A673 (cell line): ENCODE data around the gene NINJ2. TPM values are rescaled to one million over a fixed set of nuclear protein-coding genes. Genes with fewer than 3 reads are reported as not detected.

ENCODE experiments used
- BruUV-seq: library from RNA; stranded (reverse); fragments of 400-500 nt; replicated peaks from 2 replicates; lab custom pipeline; 2021; lab: Mats Ljungman, UMichigan
- CTCF ChIA-PET: fragments of 300-600 bp; sonication (Branson Sonifier 250); formaldehyde crosslinking; loops from one replicate; lab custom pipeline; 2022; ENCODE audit warnings: antibody characterized with exemption; lab: Charles Lee
- POLR2A ChIA-PET: fragments of 300-600 bp; sonication (Branson Sonifier 250); formaldehyde crosslinking; loops from one replicate; lab custom pipeline; 2022; ENCODE audit warnings: antibody characterized with exemption; ENCODE audit not compliant: low non-redundant PET; lab: Charles Lee
- DNase-seq: peaks from one replicate; pipeline ENCODE4 v3.0.0-alpha.2; 2015; ENCODE audit warnings: low spot score
- H3K27ac ChIP-seq: fragments of 200-600 bp; sonication (generic); 2 replicates; pipeline ENCODE4 v1.5.1; 2016; ENCODE audit warnings: mixed run types, low read depth, mild to moderate bottlenecking, mixed read lengths, antibody characterized with exemption, low read length; ENCODE audit not compliant: poor library complexity, severe bottlenecking
- H3K27me3 ChIP-seq: fragments of 200-600 bp; sonication (generic); replicated peaks from 2 replicates; pipeline ENCODE4 v1.6.1; 2017; ENCODE audit warnings: mixed run types, low read depth, mild to moderate bottlenecking, mixed read lengths, antibody characterized with exemption, low read length; ENCODE audit not compliant: insufficient read depth, poor library complexity
- H3K36me3 ChIP-seq: fragments of 200-600 bp; sonication (generic); 2 replicates; pipeline ENCODE4 v1.6.1; 2016; ENCODE audit warnings: mixed run types, mild to moderate bottlenecking, mixed read lengths, antibody characterized with exemption, low read length; ENCODE audit not compliant: insufficient read depth, poor library complexity, severe bottlenecking
- H3K4me1 ChIP-seq: fragments of 200-600 bp; sonication (generic); 2 replicates; pipeline ENCODE4 v1.6.1; 2017; ENCODE audit warnings: mixed run types, mild to moderate bottlenecking, mixed read lengths, antibody characterized with exemption, low read length; ENCODE audit not compliant: insufficient read depth, poor library complexity, severe bottlenecking
- H3K4me3 ChIP-seq: fragments of 200-600 bp; sonication (generic); 2 replicates; pipeline ENCODE4 v1.5.1; 2016; ENCODE audit warnings: low read depth, mixed run types, mild to moderate bottlenecking, mixed read lengths, low read length; ENCODE audit not compliant: poor library complexity, severe bottlenecking
- H3K9me3 ChIP-seq: fragments of 200-600 bp; sonication (generic); 2 replicates; pipeline ENCODE4 v1.6.1; 2016; ENCODE audit warnings: mixed run types, low read depth, mild to moderate bottlenecking, mixed read lengths, antibody characterized with exemption, low read length; ENCODE audit not compliant: poor library complexity, severe bottlenecking
- EZH2 ChIP-seq: fragments of 200-600 bp; sonication (generic); IDR thresholded peaks from 2 replicates; pipeline ENCODE4 v1.6.1; 2017; ENCODE audit warnings: borderline replicate concordance, low read depth, mild to moderate bottlenecking, mixed read lengths, antibody characterized with exemption, low read length; ENCODE audit not compliant: poor library complexity, severe bottlenecking
- intact Hi-C: fragments of 100-400 bp; cut with micrococcal nuclease; formaldehyde crosslinking; loops from one replicate; pipeline ENCODE4 v1.10.0; 2022; ENCODE audit not compliant: unreplicated experiment
- total RNA-seq: library from RNA; stranded (reverse); gene quantifications from 2 replicates; pipeline ENCODE4 v1.2.3, GENCODE V29; 2021
- TF ChIP-seq, protein P1 (sequence below): fragments of 300-800, 200-600 bp; sonication (generic); conservative IDR thresholded peaks from 2 replicates; pipeline ENCODE4 v1.5.1; 2017; ENCODE audit warnings: low read depth, mild to moderate bottlenecking, antibody characterized with exemption, low read length, moderate library complexity, mixed read lengths

Gene NINJ2
- total RNA-seq, 1 experiment from 2014 or later = not detected

DNA sequence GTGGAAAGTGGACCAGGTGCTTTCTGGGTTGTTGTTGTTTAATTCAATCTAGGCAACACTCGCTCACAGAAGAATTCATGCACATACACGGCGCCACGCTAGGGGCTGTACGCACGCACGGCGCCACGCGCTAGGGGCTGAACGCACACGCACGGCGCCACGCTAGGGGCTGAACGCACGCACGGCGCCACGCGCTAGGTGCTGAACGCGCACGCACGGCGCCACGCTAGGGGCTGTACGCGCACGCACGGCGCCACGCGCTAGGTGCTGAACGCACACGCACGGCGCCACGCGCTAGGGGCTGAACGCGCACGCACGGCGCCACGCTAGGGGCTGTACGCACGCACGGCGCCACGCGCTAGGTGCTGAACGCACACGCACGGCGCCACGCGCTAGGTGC is 54.3 kb downstream of the NINJ2 start:
- POLR2A ChIA-PET = no interaction called here
- CTCF ChIA-PET = no interaction called here
- no TSS peak for BruUV-seq
- Histone ChIP-seq H3K36me3 (no peaks in the 10 kb centered on the region), H3K27me3 (no peaks in the 10 kb centered on the region), H3K27ac (no peak overlapping the region), H3K9me3 (no peaks in the 10 kb centered on the region), H3K4me3 (no peak overlapping the region), H3K4me1 (no peaks in the 10 kb centered on the region)
- intact Hi-C loops = no loop called here
- TF ChIP-seq, protein P1, sequence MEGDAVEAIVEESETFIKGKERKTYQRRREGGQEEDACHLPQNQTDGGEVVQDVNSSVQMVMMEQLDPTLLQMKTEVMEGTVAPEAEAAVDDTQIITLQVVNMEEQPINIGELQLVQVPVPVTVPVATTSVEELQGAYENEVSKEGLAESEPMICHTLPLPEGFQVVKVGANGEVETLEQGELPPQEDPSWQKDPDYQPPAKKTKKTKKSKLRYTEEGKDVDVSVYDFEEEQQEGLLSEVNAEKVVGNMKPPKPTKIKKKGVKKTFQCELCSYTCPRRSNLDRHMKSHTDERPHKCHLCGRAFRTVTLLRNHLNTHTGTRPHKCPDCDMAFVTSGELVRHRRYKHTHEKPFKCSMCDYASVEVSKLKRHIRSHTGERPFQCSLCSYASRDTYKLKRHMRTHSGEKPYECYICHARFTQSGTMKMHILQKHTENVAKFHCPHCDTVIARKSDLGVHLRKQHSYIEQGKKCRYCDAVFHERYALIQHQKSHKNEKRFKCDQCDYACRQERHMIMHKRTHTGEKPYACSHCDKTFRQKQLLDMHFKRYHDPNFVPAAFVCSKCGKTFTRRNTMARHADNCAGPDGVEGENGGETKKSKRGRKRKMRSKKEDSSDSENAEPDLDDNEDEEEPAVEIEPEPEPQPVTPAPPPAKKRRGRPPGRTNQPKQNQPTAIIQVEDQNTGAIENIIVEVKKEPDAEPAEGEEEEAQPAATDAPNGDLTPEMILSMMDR = no peak
- TF ChIP-seq EZH2 = no peak
- DNase-seq = no peak

GRCh38 chr12:608413-608812 is 54.8 kb downstream of the NINJ2 start:
- intact Hi-C loops = no loop called here
- no peak for DNase-seq
- Histone ChIP-seq H3K27me3 (no peaks in the 10 kb centered on the region), H3K4me1 (no peaks in the 10 kb centered on the region), H3K9me3 (no peaks in the 10 kb centered on the region), H3K36me3 (no peaks in the 10 kb centered on the region), H3K4me3 (no peak overlapping the region), H3K27ac (no peak overlapping the region)
- no TSS peak for BruUV-seq
- CTCF ChIA-PET = no interaction called here
- POLR2A ChIA-PET = no interaction called here
- TF ChIP-seq, protein P1 = no peak

DNA sequence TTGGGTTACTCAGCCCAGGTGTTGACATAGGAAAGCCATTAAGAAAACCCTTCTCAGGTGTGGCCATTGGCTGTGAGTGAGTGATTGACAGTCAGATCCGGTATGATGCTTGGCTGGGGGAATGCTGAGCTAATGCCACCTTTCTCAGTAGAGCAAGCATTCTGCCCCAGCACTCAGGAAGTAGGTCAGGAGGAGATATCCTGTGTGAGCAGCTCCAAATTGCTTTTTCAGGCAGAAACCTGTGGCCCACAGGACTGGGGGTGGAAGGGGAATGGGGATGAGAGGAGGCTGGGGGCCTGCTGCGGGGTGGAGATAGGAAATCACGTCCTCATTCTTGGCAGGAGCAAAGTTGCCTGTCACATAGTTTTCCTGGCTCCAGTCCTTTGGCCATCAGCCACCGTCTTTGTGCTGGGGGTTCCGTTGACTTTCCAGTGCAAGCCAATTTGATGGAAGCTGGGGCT is 55.7 kb downstream of the NINJ2 start:
- Histone ChIP-seq H3K4me3 (no peak overlapping the region), H3K27me3 (no peaks in the 10 kb centered on the region), H3K27ac (no peak overlapping the region), H3K36me3 (no peaks in the 10 kb centered on the region), H3K9me3 (no peaks in the 10 kb centered on the region), H3K4me1 (no peaks in the 10 kb centered on the region)
- TF ChIP-seq, protein P1 = no peak
- no peak for TF ChIP-seq EZH2
- ChIA-PET CTCF (no interaction called here), POLR2A (interaction anchor here (0.6 kb wide), 1 partner anchor 29 kb away, joined by 4 read pairs; no protein-coding TSS in a partner anchor)
- intact Hi-C loops = no loop called here
- BruUV-seq = no TSS peak
- DNase-seq = no peak
